Neuron (in vitro differentiated cells): Measurements from ENCODE around the gene EGLN2.
A peak's percentile ranks its signal among the peaks of the same experiment; 100 is the strongest.

ENCODE experiments used
- H2AFZ ChIP-seq: one replicate; pipeline ENCODE4 v1.6.1; 2013; ENCODE audit warnings: low read depth, mild to moderate bottlenecking, inconsistent platforms, low read length, moderate library complexity
- H3K27me3 ChIP-seq: one replicate; pipeline ENCODE4 v1.6.1; 2013; ENCODE audit warnings: low read length; ENCODE audit not compliant: insufficient read depth
- H3K36me3 ChIP-seq: one replicate; pipeline ENCODE4 v1.6.1; 2013; ENCODE audit warnings: low read length; ENCODE audit not compliant: insufficient read depth
- H3K4me1 ChIP-seq: one replicate; pipeline ENCODE4 v1.6.1; 2013; ENCODE audit warnings: low read length; ENCODE audit not compliant: insufficient read depth
- H3K4me3 ChIP-seq: 2 replicates; pipeline ENCODE4 v1.5.1; 2013; ENCODE audit warnings: mild to moderate bottlenecking, low read length, moderate library complexity
- H3K9me3 ChIP-seq: one replicate; pipeline ENCODE4 v1.6.1; 2013; ENCODE audit warnings: low read length

EGLN2 gene

DNA sequence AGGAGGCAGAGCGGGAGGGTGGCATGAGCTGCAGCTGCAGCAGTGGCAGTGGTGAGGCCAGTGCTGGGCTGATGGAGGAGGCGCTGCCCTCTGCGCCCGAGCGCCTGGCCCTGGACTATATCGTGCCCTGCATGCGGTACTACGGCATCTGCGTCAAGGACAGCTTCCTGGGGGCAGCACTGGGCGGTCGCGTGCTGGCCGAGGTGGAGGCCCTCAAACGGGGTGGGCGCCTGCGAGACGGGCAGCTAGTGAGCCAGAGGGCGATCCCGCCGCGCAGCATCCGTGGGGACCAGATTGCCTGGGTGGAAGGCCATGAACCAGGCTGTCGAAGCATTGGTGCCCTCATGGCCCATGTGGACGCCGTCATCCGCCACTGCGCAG, 2.0 kb downstream of the EGLN2 start:
- H3K36me3 ChIP-seq: peaks cover 44% of the 10 kb centered on the region

GRCh38 chr19:40801426-40802299, 2.7 kb downstream of the EGLN2 start:
- H2AFZ ChIP-seq: no peak overlapping the region
- H3K4me3 ChIP-seq: peak overlapping the region; percentile 1
- H3K9me3 ChIP-seq: no peaks in the 10 kb centered on the region
- H3K4me1 ChIP-seq: peaks cover 63% of the 10 kb centered on the region
- peaks cover 44% of the 10 kb centered on the region for H3K36me3 ChIP-seq
- no peaks in the 10 kb centered on the region for H3K27me3 ChIP-seq

More for the DNA sequence above, 2.0 kb downstream of the EGLN2 start:
- Histone ChIP-seq H2AFZ (no peak overlapping the region), H3K9me3 (no peaks in the 10 kb centered on the region), H3K4me3 (no peak overlapping the region), H3K27me3 (no peaks in the 10 kb centered on the region), H3K4me1 (peaks cover 57% of the 10 kb centered on the region)

DNA sequence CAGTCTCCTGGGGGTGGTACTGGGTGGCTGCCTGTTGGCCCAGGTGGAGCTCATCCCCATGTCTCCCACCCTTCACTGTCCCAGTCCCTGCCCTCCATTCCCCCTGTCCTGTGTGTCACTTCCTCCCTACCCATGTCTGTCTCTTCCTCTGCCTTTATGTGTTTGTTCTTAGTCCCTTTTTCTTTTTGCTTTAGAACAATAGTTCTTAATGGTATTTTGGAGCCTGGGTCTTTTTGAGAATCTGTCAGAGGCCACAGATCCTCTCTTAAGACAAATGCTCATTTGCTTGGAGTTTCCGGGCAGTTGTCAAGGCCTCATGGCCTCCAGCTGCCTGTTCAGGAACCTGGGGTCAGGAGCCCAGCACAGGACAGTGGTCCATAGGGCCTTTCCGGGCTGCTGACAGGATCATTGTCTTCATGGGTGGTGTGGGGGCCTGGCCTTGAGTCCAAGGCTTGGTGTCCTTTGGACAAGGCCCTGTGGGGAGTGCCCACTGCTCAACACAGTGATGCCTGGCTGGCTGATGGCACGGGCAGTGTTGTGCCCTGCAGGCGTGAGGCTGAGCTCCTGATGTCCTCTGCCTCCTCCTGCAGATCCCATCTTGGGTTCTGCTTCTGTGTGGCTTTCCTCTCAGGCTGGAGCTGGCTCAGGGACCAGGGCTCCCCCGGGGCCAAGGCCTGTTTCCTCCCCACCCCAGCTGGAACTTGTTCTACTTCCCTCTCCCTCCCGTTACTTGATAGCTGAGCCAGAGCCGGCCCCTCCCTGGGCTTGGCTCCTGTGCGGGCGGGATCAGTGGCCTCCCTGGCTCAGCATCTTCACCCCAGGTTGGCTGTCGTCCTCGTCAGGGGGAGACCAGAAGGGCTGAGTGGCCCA, 3.5 kb downstream of the EGLN2 start:
- no peaks in the 10 kb centered on the region for H3K9me3 ChIP-seq
- H3K36me3 ChIP-seq: peaks cover 49% of the 10 kb centered on the region
- H3K4me3 ChIP-seq: no peak overlapping the region
- H3K4me1 ChIP-seq: peaks cover 69% of the 10 kb centered on the region
- no peak overlapping the region for H2AFZ ChIP-seq
- H3K27me3 ChIP-seq: no peaks in the 10 kb centered on the region

DNA sequence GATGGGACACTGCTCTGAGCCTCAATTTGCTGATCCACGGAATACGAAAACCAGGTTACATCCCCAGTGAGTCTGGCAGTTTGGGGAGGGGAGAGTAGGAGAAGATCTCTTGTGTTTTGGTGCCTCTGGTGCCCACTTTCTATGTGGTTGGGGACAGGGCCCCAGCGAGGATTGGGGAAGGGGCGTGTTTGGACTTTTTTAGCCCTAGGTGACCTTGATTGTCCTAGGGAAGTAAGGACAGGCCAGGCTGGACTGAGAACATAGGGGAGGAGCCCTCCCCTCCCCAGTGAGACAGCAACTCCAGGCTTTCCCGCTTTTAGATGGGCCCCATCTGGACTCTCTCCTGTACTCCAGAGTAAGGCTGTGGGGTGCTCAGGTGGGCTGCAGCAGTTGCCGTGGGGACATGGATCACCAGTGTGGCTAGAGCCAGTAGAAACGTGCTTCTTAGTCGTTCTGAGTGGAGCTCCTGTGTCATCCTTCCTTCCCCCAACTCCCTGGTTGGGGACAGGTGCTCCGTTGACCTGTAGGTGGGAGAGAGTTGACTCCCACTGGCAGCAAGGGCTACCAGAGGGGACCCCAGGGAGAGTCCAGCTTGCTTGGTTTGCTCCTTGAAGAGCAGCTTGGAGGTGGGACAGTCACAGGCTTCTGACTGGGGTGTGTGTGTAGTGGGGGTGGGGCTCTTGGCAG, 4.3 kb downstream of the EGLN2 start:
- H3K36me3 ChIP-seq: peaks cover 57% of the 10 kb centered on the region
- H3K4me1 ChIP-seq: peaks cover 70% of the 10 kb centered on the region
- no peaks in the 10 kb centered on the region for H3K9me3 ChIP-seq
- no peaks in the 10 kb centered on the region for H3K27me3 ChIP-seq
- H3K4me3 ChIP-seq: no peak overlapping the region
- no peak overlapping the region for H2AFZ ChIP-seq

DNA sequence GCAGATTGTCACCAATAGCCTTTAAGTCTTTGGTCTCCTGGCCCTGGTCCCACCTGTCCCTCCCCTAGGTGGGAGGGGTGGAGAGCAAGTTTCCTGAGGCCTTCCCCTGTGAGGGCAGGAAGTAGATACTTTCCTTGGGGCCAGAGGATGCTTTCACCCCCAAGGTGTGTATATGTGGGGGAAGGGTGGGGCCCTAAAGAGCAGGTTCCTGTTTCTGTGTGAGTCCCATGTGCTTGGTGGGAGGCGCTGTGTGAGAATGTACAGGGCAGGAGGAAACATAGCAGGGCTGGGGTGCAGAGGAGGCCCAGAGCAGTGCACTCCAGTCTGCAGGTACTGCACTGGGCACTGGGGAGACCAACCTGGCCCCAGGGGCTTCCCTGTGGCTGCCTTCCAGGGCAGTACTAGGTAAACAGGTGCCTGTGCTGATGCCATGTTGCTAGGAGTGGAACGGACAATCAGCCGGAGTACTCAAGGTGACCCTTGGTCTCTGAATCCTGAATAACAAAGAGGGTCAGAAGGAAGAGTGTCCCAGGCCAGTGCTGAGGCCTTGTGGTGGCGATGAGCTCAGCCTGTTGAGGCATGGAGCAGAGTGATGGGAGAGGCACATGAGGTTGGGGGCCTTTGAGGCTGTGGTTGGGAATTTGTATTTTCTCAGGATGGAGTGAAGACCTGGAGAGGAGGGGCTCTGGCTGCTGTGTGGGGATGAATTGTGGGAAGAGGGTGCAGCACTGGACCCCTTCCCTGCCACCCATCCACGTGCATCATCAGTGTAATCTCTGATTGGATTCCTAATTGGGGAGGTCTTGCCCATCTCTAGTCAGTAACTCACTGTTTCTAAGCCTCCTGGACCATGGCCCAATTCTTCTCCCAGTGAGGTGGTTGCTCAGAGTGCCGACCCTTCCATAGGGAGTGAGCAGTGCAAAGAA, 5.1 kb downstream of the EGLN2 start:
- H3K9me3 ChIP-seq: no peaks in the 10 kb centered on the region
- no peaks in the 10 kb centered on the region for H3K27me3 ChIP-seq
- H3K36me3 ChIP-seq: peaks cover 63% of the 10 kb centered on the region
- no peak overlapping the region for H3K4me3 ChIP-seq
- H2AFZ ChIP-seq: no peak overlapping the region
- H3K4me1 ChIP-seq: peaks cover 70% of the 10 kb centered on the region

DNA sequence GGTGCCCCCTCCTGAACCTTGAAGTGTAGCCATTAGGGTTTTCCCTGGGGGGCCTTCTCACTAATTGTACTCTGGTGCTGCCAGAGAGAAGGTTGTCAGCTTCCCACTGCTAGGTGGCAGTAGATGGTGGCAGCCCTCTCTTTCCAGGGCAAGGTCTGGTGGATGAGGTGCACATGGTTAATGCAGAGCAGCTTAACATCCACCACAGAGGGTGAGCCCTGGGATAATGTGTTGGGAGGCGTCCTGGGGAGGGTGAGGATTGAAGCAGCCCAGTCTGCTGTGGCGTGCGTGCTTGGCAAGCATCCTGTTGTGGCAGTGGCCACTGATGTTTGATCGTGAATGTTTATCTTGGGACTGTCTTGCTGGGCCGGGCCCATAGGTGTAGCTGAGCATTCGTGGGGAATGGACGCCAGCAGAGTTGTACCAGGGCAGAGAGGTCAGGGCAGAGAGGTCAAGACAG, 5.8 kb downstream of the EGLN2 start:
- Histone ChIP-seq H3K9me3 (no peaks in the 10 kb centered on the region), H3K27me3 (no peaks in the 10 kb centered on the region), H2AFZ (no peak overlapping the region), H3K4me3 (no peak overlapping the region), H3K36me3 (peaks cover 67% of the 10 kb centered on the region), H3K4me1 (peaks cover 70% of the 10 kb centered on the region)

DNA sequence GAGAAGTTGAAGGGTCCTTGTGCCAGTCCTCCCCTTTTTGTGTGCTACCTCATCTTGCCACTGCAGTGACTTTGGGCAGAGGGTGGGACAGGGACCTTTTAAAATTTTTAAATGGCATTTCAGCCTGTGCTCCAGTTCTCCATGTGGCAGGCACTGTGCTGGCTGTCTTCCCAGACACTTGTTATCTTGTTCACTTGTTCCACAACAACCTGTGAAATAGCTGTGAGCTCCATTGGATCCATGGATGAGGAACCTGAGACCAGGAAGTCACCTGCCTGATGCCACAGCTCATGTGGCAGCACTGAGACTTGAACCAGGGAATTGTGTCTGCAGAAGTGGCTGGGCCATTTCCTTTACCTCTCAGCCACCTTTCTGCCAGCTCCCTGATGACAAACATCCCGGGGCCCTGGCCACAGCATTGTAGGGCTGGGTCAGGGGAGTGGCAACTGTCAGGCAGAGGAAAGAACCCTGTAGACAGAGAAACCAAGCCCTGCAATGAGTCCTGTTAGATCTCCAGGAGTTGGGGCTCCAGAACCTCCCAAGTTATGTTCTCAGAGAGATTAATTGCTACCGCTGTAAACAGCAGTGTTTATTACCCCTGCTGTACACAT, 6.4 kb downstream of the EGLN2 start:
- Histone ChIP-seq H3K27me3 (no peaks in the 10 kb centered on the region), H3K4me3 (no peak overlapping the region), H2AFZ (no peak overlapping the region), H3K36me3 (peaks cover 68% of the 10 kb centered on the region), H3K4me1 (peaks cover 64% of the 10 kb centered on the region), H3K9me3 (no peaks in the 10 kb centered on the region)

- peak overlapping the region; percentile 7 for H3K4me3 ChIP-seq
These were observed 7.6 kb downstream of the EGLN2 start for GRCh38 chr19:40806423-40807146.

DNA sequence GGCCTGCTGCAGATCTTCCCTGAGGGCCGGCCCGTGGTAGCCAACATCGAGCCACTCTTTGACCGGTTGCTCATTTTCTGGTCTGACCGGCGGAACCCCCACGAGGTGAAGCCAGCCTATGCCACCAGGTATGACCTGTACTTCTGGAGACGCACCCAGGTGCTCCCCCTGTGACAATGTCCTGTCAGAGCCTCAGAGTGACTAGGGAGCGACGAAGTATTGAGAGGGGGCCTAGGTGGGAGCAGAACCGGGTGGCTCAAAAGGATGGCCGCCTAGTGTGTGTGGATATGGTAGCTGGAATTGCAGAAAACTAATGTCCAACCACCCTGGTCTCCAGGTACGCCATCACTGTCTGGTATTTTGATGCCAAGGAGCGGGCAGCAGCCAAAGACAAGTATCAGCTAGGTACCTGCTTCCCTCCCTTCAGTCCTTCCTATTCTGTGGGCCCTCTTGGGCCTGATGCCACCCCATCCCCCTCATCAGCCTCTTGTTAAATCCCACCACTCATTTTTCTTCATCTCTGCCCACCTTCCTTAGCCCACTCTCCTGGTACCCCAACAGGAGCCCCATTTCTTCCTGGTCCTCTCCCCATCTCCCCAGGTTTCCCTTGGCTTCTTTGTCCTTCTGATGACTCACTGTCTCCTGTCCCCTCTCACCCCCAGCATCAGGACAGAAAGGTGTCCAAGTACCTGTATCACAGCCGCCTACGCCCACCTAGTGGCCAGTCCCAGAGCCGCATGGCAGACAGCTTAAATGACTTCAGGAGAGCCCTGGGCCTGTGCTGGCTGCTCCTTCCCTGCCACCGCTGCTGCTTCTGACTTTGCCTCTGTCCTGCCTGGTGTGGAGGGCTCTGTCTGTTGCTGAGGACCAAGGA, 8.4 kb downstream of the EGLN2 start:
- Histone ChIP-seq H3K4me1 (peaks cover 48% of the 10 kb centered on the region), H3K9me3 (no peaks in the 10 kb centered on the region), H3K36me3 (peaks cover 50% of the 10 kb centered on the region), H3K27me3 (no peaks in the 10 kb centered on the region), H3K4me3 (no peak overlapping the region), H2AFZ (no peak overlapping the region)

More at GRCh38 chr19:40806423-40807146, 7.6 kb downstream of the EGLN2 start:
- H3K4me1 ChIP-seq: peaks cover 56% of the 10 kb centered on the region
- no peaks in the 10 kb centered on the region for H3K9me3 ChIP-seq
- peaks cover 57% of the 10 kb centered on the region for H3K36me3 ChIP-seq
- no peaks in the 10 kb centered on the region for H3K27me3 ChIP-seq
- H2AFZ ChIP-seq: no peak overlapping the region

GRCh38 chr19:40808021-40808325, 9.0 kb downstream of the EGLN2 start:
- Histone ChIP-seq H3K4me3 (no peak overlapping the region), H3K9me3 (no peaks in the 10 kb centered on the region), H3K4me1 (peaks cover 42% of the 10 kb centered on the region), H3K27me3 (no peaks in the 10 kb centered on the region), H2AFZ (no peak overlapping the region), H3K36me3 (peaks cover 44% of the 10 kb centered on the region)

DNA sequence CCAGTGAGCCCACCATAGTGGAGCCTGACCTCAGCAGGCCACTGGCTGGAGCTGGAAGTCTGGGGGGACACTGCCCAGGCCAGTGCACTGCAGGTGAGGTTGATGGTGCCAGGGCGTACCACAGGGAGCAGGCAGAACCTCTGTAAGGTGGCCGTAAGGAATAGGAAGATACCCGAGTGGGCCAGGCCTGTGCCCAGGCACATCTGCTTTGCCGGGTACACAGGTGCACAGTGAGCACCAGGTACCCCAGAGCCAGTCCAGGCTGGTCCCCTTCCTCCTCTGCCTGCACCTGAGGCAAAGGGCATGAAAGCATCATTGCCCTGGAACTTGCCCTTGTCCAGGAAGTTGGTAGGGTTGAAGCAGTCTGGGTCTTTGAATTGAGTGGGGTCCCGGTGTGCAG, 9.5 kb downstream of the EGLN2 start:
- Histone ChIP-seq H2AFZ (no peak overlapping the region), H3K4me1 (peaks cover 37% of the 10 kb centered on the region), H3K9me3 (no peaks in the 10 kb centered on the region), H3K4me3 (no peak overlapping the region), H3K27me3 (no peaks in the 10 kb centered on the region), H3K36me3 (peaks cover 39% of the 10 kb centered on the region)
